ENCODE data around the gene HAPLN2.

- TF ChIP-seq CTCF (tag by site-specific recombination; IDR thresholded peaks at IDR 0.05), result no peak
- no peak for TF ChIP-seq SP3 (tag by site-specific recombination; IDR thresholded peaks at IDR 0.05)
- TF ChIP-seq KLF1 (tag by site-specific recombination; IDR thresholded peaks at IDR 0.05), result no peak
- no peak for TF ChIP-seq PRDM1 (tag by site-specific recombination; IDR thresholded peaks at IDR 0.05)
- TF ChIP-seq ZNF10 (tag by site-specific recombination; IDR thresholded peaks at IDR 0.05), result no peak
- TF ChIP-seq ZBTB7A (tag by site-specific recombination; IDR thresholded peaks at IDR 0.05; ENCODE audit: low read depth), result no peak
- no peak for TF ChIP-seq ZNF670 (tag by site-specific recombination; IDR thresholded peaks at IDR 0.05; ENCODE audit: low read depth)
- no peak for TF ChIP-seq ZNF18 (tag by site-specific recombination; IDR thresholded peaks at IDR 0.05)
- TF ChIP-seq ZSCAN18 (tag by site-specific recombination; IDR thresholded peaks at IDR 0.05), result no peak
- no peak for TF ChIP-seq ELK4 (IDR thresholded peaks at IDR 0.05; ENCODE audit: borderline replicate concordance, low read depth, low read length)
- no peak for TF ChIP-seq ZNF76 (tag by site-specific recombination; IDR thresholded peaks at IDR 0.05; ENCODE audit: borderline replicate concordance, low read depth)
- TF ChIP-seq ZNF707 (tag by site-specific recombination; IDR thresholded peaks at IDR 0.05), result no peak
- no peak for TF ChIP-seq ZFP37 (tag by site-specific recombination; IDR thresholded peaks at IDR 0.05)
Measured at GRCh38 chr1:156612666-156613065, 6.5 kb upstream of the HAPLN2 start.
